Neutrophil (primary cell): ENCODE data around the gene CD27.
"Not testable (repeated sequence)": the region's sequence is repeated elsewhere in the genome, so short reads cannot be mapped to it uniquely, and the experiment has no call there.

Experiments
- H3K27ac ChIP-seq: fragments of 200-600 bp; sonication (generic); 2 replicates; pipeline ENCODE4 v1.5.1; 2016; ENCODE audit warnings: mild to moderate bottlenecking, moderate library complexity
- H3K27me3 ChIP-seq: fragments of 200-600 bp; sonication (generic); 2 replicates; pipeline ENCODE4 v1.6.0; 2016; ENCODE audit warnings: mild to moderate bottlenecking
- H3K36me3 ChIP-seq: fragments of 200-600 bp; sonication (generic); 2 replicates; pipeline ENCODE4 v1.5.1; 2017
- H3K4me1 ChIP-seq, 2 experiments: fragments of 200-600 bp in 1 of 2; sonication (generic) in 1 of 2; 1 replicate in 1 of 2; 2 replicates in 1 of 2; pipeline versions ENCODE4 v1.5.1 to v1.6.1; 2013 to 2016; ENCODE audit warnings: low read depth in 1 of 2, low read length in 1 of 2, mild to moderate bottlenecking in 1 of 2, moderate library complexity in 1 of 2; ENCODE audit not compliant: control insufficient read depth in 1 of 2, insufficient read depth in 1 of 2
- H3K4me3 ChIP-seq, 2 experiments: fragments of 200-600 bp in 1 of 2; sonication (generic) in 1 of 2; 1 replicate in 1 of 2; 2 replicates in 1 of 2; pipeline ENCODE4 v1.5.1; 2013 to 2016; ENCODE audit warnings: low read depth in 1 of 2, low read length in 1 of 2, mild to moderate bottlenecking in 1 of 2, moderate library complexity in 1 of 2
- H3K9me3 ChIP-seq: fragments of 200-600 bp; sonication (generic); 2 replicates; pipeline ENCODE4 v1.5.1; 2016
- CTCF ChIP-seq: fragments of 200-600 bp; sonication (generic); IDR thresholded peaks from 2 replicates; pipeline ENCODE4 v1.5.1; 2016; ENCODE audit warnings: antibody characterized with exemption

CD27 gene

DNA sequence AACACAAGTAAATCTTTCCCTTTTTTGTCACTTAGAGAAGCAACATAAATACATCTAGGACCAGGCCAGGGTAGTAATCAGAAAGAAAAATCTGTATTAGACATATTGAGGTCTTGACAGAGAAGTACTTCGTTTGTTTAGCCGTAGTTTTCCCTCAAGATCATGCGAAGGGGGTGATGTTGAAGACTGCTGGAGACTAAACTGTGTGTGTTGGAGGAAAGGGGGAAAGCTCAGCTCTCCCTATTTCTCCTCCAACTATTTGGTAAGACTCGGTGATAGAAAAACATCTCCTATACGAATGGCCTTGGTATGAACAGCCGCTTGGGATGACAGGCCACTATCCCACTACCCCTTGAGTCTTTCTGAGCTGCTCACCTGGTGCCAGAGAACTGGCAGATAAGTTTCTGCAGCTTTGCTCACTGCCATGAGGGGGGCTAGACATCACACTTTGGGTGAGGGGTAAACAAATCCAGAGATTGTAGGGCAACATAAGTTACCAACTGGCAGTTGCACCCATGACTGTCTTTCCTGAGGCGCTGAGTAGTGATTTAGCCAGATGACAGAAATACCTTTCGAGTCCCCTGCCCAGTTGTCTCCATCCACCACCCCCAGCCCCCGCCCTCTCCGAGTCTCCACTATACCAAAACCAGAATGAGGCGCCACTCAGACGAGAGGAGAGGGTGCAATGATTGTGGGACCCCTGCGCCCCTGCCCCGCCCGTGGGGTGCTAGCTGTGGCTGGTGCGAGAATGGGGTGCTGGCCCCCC, 25.0 kb downstream of the CD27 start:
- TF ChIP-seq CTCF, result no peak
- peaks cover 57 to 64% of the 10 kb centered on the region in 2 experiments for H3K4me1 ChIP-seq
- H3K27ac ChIP-seq, result peak overlapping the region; percentile 98

GRCh38 chr12:6470375-6471163, 25.8 kb downstream of the CD27 start, which contains the start of gene VAMP1:
Gene VAMP1, minus strand, starts transcription at chr12:6470677. Its CDS starts 146 bp downstream, at chr12:6470531.
- Histone ChIP-seq H3K4me3 (peak within 1 kb of the TSS; percentile 91 to 95), H3K27ac (peak within 1 kb of the TSS; percentile 98), H3K9me3 (no peaks in the 10 kb centered on the region), H3K36me3 (peaks cover 15% of the 10 kb centered on the region), H3K4me1 (peaks cover 52 to 61% of the 10 kb centered on the region in 2 experiments), H3K27me3 (no peaks in the 10 kb centered on the region)
- peak; percentile 61 for TF ChIP-seq CTCF

More for the DNA sequence above, 25.0 kb downstream of the CD27 start:
- Histone ChIP-seq H3K36me3 (peaks cover 20% of the 10 kb centered on the region), H3K27me3 (no peaks in the 10 kb centered on the region), H3K4me3 (peak overlapping the region; percentile 91 to 95), H3K9me3 (no peaks in the 10 kb centered on the region)

DNA sequence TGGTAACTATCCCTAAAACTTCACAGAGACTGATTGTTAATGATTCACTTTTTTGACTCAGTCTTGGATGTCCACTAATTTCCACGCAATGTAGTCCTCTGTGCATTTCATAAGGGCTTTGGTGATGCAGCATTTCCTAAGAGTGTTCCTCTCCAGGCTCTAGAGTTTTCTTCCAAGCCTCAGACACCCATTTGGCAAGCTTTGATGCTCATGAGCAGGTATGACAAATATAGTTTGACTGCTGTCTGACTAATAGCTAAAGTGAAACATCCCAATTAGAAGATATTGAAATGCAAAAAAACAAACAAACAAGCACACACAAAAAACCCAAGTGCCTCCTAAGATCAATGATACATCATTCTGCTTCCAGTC, 27.2 kb downstream of the CD27 start:
- Histone ChIP-seq H3K9me3 (no peaks in the 10 kb centered on the region), H3K4me1 (peaks cover 40 to 48% of the 10 kb centered on the region in 2 experiments), H3K27ac (no peak overlapping the region), H3K4me3 (no peak overlapping the region), H3K27me3 (no peaks in the 10 kb centered on the region), H3K36me3 (peaks cover 6% of the 10 kb centered on the region)
- no peak for TF ChIP-seq CTCF

DNA sequence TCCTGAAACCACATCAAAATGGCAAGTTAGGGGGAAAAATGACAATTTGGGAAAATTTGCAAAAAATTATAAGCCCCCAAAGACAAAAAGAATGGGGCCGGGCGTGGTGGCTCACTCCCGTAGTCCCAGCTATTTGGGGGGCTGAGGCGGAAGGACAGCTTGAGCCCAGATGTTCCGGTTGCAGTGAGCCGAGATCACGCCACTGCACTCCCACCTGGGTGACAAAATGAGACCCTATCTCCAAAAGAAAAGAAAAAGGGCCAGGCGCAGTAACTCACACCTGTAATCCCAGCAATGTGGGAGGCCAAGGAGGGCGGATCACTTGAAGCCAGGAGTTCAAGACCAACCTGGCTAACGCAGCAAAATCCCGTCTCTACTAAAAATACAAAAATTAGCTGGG, 27.7 kb downstream of the CD27 start:
- H3K27me3 ChIP-seq, result no peaks in the 10 kb centered on the region
- TF ChIP-seq CTCF, result no peak
- H3K4me3 ChIP-seq, result no peak overlapping the region
- H3K9me3 ChIP-seq, result no peaks in the 10 kb centered on the region
- no peak overlapping the region for H3K27ac ChIP-seq
- peaks cover 6% of the 10 kb centered on the region for H3K36me3 ChIP-seq
- H3K4me1 ChIP-seq, result peaks cover 39 to 43% of the 10 kb centered on the region in 2 experiments

DNA sequence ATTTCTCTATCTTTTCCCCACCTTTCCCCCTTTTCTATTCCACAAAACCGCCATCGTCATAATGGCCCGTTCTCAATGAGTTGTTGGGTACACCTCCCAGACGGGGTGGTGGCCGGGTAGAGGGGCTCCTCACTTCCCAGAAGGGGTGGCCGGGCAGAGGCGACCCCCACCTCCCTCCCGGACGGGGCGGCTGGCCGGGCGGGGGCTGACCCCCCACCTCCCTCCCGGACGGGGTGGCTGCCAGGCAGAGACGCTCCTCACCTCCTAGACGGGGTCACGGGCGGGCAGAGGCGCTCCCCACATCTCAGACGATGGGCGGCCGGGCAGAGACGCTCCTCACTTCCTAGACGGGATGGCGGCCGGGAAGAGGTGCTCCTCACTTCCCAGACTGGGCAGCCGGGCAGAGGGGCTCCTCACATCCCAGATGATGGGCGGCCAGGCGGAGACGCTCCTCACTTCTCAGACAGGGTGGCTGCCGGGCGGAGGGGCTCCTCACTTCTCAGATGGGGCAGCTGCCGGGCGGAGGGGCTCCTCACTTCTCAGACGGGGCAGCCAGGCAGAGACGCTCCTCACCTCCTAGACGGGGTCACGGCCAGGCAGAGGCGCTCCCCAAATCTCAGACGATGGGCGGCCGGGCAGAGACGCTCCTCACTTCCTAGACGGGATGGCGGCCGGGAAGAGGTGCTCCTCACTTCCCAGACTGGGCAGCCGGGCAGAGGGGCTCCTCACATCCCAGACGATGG, 30.6 kb downstream of the CD27 start:
- H3K9me3 ChIP-seq, H3K27ac ChIP-seq, H3K36me3 ChIP-seq, H3K4me3 ChIP-seq, H3K27me3 ChIP-seq: not testable (repeated sequence)
- H3K4me1 ChIP-seq, result peaks cover 13 to 14% of the 10 kb centered on the region in 2 experiments
